ENCODE data around the gene WDFY3.
"Not testable (repeated sequence)": the region's sequence is repeated elsewhere in the genome, so short reads cannot be mapped to it uniquely, and the experiment has no call there.

The WDFY3 gene

GRCh38 chr4:84848432-84848831 is 118.1 kb downstream of the WDFY3 start:
- DNase-seq, result no peak

- no peak for DNase-seq
Observed at GRCh38 chr4:84847978-84848377, 118.5 kb downstream of the WDFY3 start.

- no peak for DNase-seq
Observed at GRCh38 chr4:84846985-84847384, 119.5 kb downstream of the WDFY3 start.

- no peak for DNase-seq
Observed at GRCh38 chr4:84841435-84841834, 125.1 kb downstream of the WDFY3 start.

GRCh38 chr4:84837751-84838150 is 128.7 kb downstream of the WDFY3 start:
- DNase-seq, result no peak

GRCh38 chr4:84829633-84830032 is 136.9 kb downstream of the WDFY3 start:
- DNase-seq, result not testable (repeated sequence)

GRCh38 chr4:84826681-84827080 is 139.8 kb downstream of the WDFY3 start:
- no peak for DNase-seq

GRCh38 chr4:84825701-84826341 is 140.7 kb downstream of the WDFY3 start:
- no peak for DNase-seq

GRCh38 chr4:84821064-84821463 is 145.4 kb downstream of the WDFY3 start:
- no peak for DNase-seq

GRCh38 chr4:84814094-84814750 is 152.3 kb downstream of the WDFY3 start:
- no peak for DNase-seq

GRCh38 chr4:84809946-84810345 is 156.5 kb downstream of the WDFY3 start:
- no peak for DNase-seq

GRCh38 chr4:84808332-84808731 is 158.2 kb downstream of the WDFY3 start:
- DNase-seq, result no peak

GRCh38 chr4:84806541-84806940 is 159.9 kb downstream of the WDFY3 start:
- not testable (repeated sequence) for DNase-seq

- DNase-seq, result no peak
Observed at GRCh38 chr4:84804136-84804535, 162.4 kb downstream of the WDFY3 start.

- no peak for DNase-seq
Observed at GRCh38 chr4:84803720-84804119, 162.8 kb downstream of the WDFY3 start.

- DNase-seq, result no peak
Observed at GRCh38 chr4:84803116-84803515, 163.4 kb downstream of the WDFY3 start.

GRCh38 chr4:84800256-84800655 is 166.2 kb downstream of the WDFY3 start:
- no peak for DNase-seq

- DNase-seq, result no peak
Observed at GRCh38 chr4:84799318-84799717, 167.2 kb downstream of the WDFY3 start.

GRCh38 chr4:84796394-84796793 is 170.1 kb downstream of the WDFY3 start:
- DNase-seq, result no peak

GRCh38 chr4:84792366-84793301 is 173.9 kb downstream of the WDFY3 start:
- no peak for DNase-seq

- DNase-seq, result no peak
Observed at GRCh38 chr4:84790769-84791565, 175.5 kb downstream of the WDFY3 start.

GRCh38 chr4:84786478-84786877 is 180.0 kb downstream of the WDFY3 start:
- DNase-seq, result no peak

GRCh38 chr4:84782517-84782916 is 184.0 kb downstream of the WDFY3 start:
- no peak for DNase-seq

All from stimulated activated CD4-positive, alpha-beta T cell treated with anti-CD3 and anti-CD28 coated beads, Interleukin-2, amount 100 ng/mL, for 48 hours (primary cell).